ENCODE measurements around the gene NEK6. TPM values are rescaled to one million over a fixed set of nuclear protein-coding genes. Genes with fewer than 3 reads are reported as not detected.

Gene NEK6
- total and polyA plus RNA-seq, 10 donors = 11.2 to 71.3 (median 41.1) TPM

GRCh38 chr9:124220946-124221451 lies 36.8 kb upstream of the NEK6 start:
- H3K36me3 ChIP-seq = no peaks in the 10 kb centered on the region
- intact Hi-C loops (cut with DNase I; ENCODE audit: low total_unique reads) = no loop called here
- WGBS, 5 donors = 49 to 60% (median 58%) methylated on average over 5 to 6 of the region's 6 CpGs
- H3K27ac ChIP-seq = peak overlapping the region in 7 of 8 donors; percentile 57 to 90 (median 87)
- H3K9me3 ChIP-seq = no peaks in the 10 kb centered on the region
- peak; percentile 57 for DNase-seq
- TF ChIP-seq POLR2AphosphoS5 (IDR thresholded peaks at IDR 0.05) (peak in 1 of 3 donors; percentile 25), POLR2A (IDR thresholded peaks at IDR 0.05) (no peak)
- peaks cover 37 to 90% (median 75%) of the 10 kb centered on the region in 6 donors for H3K4me1 ChIP-seq
- no peaks in the 10 kb centered on the region for H3K27me3 ChIP-seq (replicated peaks in 1 of 7)
- peak overlapping the region in 1 of 8 donors; percentile 27 for H3K4me3 ChIP-seq

- Histone ChIP-seq H3K27me3 (replicated peaks in 1 of 7) (no peaks in the 10 kb centered on the region), H3K4me3 (peak overlapping the region in 1 of 8 donors; percentile 27), H3K4me1 (peaks cover 30 to 83% (median 68%) of the 10 kb centered on the region in 6 donors), H3K9me3 (no peaks in the 10 kb centered on the region), H3K36me3 (no peaks in the 10 kb centered on the region), H3K27ac (peak overlapping the region in 7 of 8 donors; percentile 57 to 90 (median 87))
- WGBS, 5 donors = 53 to 82% (median 74%) methylated on average over 3 of the region's 3 CpGs
- intact Hi-C loops (cut with DNase I; ENCODE audit: low total_unique reads) = no loop called here
- DNase-seq = peak; percentile 22
- TF ChIP-seq CTCF (IDR thresholded peaks at IDR 0.05 in 8 of 11, conservative IDR thresholded peaks at IDR 0.05 in 3 of 11) = no peak
- TF ChIP-seq POLR2AphosphoS5 (IDR thresholded peaks at IDR 0.05) = peak in 1 of 3 donors; percentile 57
Measured at GRCh38 chr9:124221676-124222075, 36.1 kb upstream of the NEK6 start.

- peak; percentile 71 for DNase-seq
- Histone ChIP-seq H3K4me1 (peaks cover 28 to 79% (median 64%) of the 10 kb centered on the region in 6 donors), H3K27ac (peak overlapping the region in 7 of 8 donors; percentile 57 to 90 (median 87))
Measured at GRCh38 chr9:124222109-124222508, 35.6 kb upstream of the NEK6 start.

GRCh38 chr9:124222918-124223720 lies 34.6 kb upstream of the NEK6 start:
- TF ChIP-seq POLR2AphosphoS5 (IDR thresholded peaks at IDR 0.05) (peak; percentile 49 to 76 (median 64)), CTCF (IDR thresholded peaks at IDR 0.05 in 8 of 11, conservative IDR thresholded peaks at IDR 0.05 in 3 of 11) (no peak), POLR2A (IDR thresholded peaks at IDR 0.05) (no peak)
- no peaks in the 10 kb centered on the region for H3K36me3 ChIP-seq
- no peaks in the 10 kb centered on the region for H3K27me3 ChIP-seq (replicated peaks in 1 of 7)
- peak; percentile 93 for DNase-seq
- intact Hi-C loops (cut with DNase I; ENCODE audit: low total_unique reads) = no loop called here
- H3K9me3 ChIP-seq = no peaks in the 10 kb centered on the region
- WGBS, 5 donors = 53 to 76% (median 71%) methylated on average over 9 to 10 of the region's 10 CpGs
- H3K4me1 ChIP-seq = peaks cover 19 to 73% (median 54%) of the 10 kb centered on the region in 6 donors
- peak overlapping the region in 7 of 8 donors; percentile 57 to 90 (median 87) for H3K27ac ChIP-seq
- peak overlapping the region in 1 of 8 donors; percentile 39 for H3K4me3 ChIP-seq

More at GRCh38 chr9:124222109-124222508, 35.6 kb upstream of the NEK6 start:
- no peak for TF ChIP-seq POLR2AphosphoS5 (IDR thresholded peaks at IDR 0.05)
- TF ChIP-seq CTCF (IDR thresholded peaks at IDR 0.05 in 8 of 11, conservative IDR thresholded peaks at IDR 0.05 in 3 of 11) = no peak
- no peak for TF ChIP-seq POLR2A (IDR thresholded peaks at IDR 0.05)
- 71 to 92% (median 84%) methylated on average over 3 to 4 of the region's 4 CpGs for WGBS, 5 donors
- Histone ChIP-seq H3K27me3 (replicated peaks in 1 of 7) (no peaks in the 10 kb centered on the region), H3K4me3 (peak overlapping the region in 1 of 8 donors; percentile 27), H3K9me3 (no peaks in the 10 kb centered on the region), H3K36me3 (no peaks in the 10 kb centered on the region)
- intact Hi-C loops (cut with DNase I; ENCODE audit: low total_unique reads) = no loop called here

All from spleen (tissue), 11 donors.